Keratinocyte (primary cell): ENCODE data around the gene MAGEL2.

Experiments used
- EZH2 ChIP-seq: IDR thresholded peaks from one replicate; pipeline ENCODE4 v1.6.1; 2012; ENCODE audit warnings: inconsistent platforms, mild to moderate bottlenecking, low read length, moderate library complexity
- TF ChIP-seq, protein P1 (sequence below), 3 experiments: IDR thresholded peaks in 1 of 3; conservative IDR thresholded peaks in 1 of 3; optimal IDR thresholded peaks in 1 of 3; 2 replicates in 2 of 3; 3 replicates in 1 of 3; pipeline versions ENCODE3 to v1.5.1; 2011; ENCODE audit warnings: low read length in 3 of 3, mild to moderate bottlenecking in 3 of 3, moderate library complexity in 2 of 3, control low read depth in 1 of 3, inconsistent platforms in 1 of 3; ENCODE audit not compliant: insufficient read depth in 2 of 3; ENCODE audit errors: extremely low read depth in 1 of 3

DNA sequence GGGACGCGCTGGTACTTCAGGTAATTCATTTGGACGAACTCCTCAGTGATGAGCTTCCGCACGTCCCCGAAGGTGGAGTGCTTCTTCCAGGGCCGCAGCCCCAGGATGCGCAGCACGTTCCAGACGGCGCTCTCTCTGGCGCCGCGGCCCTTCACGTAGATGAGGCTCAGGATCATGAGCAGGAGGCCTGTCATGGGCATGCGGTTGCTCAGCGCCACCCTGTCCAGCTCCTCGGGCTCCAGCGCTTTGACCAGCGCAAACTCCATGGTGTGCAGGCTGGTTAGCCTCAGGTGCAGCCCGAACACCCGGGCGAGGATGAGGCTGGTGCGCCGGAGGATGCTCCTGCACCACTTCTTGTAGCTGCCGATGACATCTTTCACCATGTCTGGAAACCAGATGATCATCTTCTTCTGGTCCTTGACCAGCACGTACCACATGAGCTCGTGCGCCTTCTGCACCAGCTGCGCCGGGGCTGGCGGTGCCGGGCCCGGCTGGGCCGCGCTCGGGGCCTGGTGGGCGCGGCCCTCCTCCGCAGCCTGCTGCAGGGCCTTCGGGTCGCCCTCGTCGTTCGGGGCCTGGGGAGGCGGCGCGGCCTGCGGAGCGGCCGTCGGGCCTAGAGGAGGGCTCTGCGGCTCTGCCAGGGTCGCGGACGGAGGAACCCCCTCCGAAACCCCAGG lies 38.9 kb upstream of the MAGEL2 start:
- TF ChIP-seq, protein P1, sequence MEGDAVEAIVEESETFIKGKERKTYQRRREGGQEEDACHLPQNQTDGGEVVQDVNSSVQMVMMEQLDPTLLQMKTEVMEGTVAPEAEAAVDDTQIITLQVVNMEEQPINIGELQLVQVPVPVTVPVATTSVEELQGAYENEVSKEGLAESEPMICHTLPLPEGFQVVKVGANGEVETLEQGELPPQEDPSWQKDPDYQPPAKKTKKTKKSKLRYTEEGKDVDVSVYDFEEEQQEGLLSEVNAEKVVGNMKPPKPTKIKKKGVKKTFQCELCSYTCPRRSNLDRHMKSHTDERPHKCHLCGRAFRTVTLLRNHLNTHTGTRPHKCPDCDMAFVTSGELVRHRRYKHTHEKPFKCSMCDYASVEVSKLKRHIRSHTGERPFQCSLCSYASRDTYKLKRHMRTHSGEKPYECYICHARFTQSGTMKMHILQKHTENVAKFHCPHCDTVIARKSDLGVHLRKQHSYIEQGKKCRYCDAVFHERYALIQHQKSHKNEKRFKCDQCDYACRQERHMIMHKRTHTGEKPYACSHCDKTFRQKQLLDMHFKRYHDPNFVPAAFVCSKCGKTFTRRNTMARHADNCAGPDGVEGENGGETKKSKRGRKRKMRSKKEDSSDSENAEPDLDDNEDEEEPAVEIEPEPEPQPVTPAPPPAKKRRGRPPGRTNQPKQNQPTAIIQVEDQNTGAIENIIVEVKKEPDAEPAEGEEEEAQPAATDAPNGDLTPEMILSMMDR (optimal IDR thresholded peaks at IDR 0.05 in 1 of 3, IDR thresholded peaks at IDR 0.05 in 1 of 3, conservative IDR thresholded peaks at IDR 0.05 in 1 of 3; ENCODE audit: extremely low read depth in 1 of 3, insufficient read depth in 2 of 3, low read length in 3 of 3): no peak
- no peak for TF ChIP-seq EZH2
